ENCODE measurements around the gene COPS7A.

COPS7A gene

GRCh38 chr12:6752167-6752920 is 28.5 kb downstream of the COPS7A start:
- DNase-seq: peak in 1 of 2 donors; percentile 24

- peak; percentile 98 to 99 for DNase-seq
Observed at GRCh38 chr12:6752921-6753771, 29.3 kb downstream of the COPS7A start, which contains the start of gene MLF2. Gene MLF2 (minus strand): TSS chr12:6753141. CDS start chr12:6752334, 807 bp downstream.

GRCh38 chr12:6753772-6754356 is 30.0 kb downstream of the COPS7A start:
- DNase-seq: no peak

GRCh38 chr12:6754411-6754810 is 30.6 kb downstream of the COPS7A start:
- DNase-seq: no peak

- no peak for DNase-seq
Observed at GRCh38 chr12:6757028-6757690, 33.3 kb downstream of the COPS7A start.

GRCh38 chr12:6758506-6759095 is 34.8 kb downstream of the COPS7A start:
- no peak for DNase-seq

- DNase-seq: no peak
Observed at GRCh38 chr12:6759741-6760140, 35.9 kb downstream of the COPS7A start.

- no peak for DNase-seq
Observed at GRCh38 chr12:6763380-6763779, 39.5 kb downstream of the COPS7A start.

GRCh38 chr12:6764011-6764828 is 40.4 kb downstream of the COPS7A start:
- DNase-seq: peak; percentile 77 to 83

GRCh38 chr12:6765048-6765633 is 41.3 kb downstream of the COPS7A start:
- DNase-seq: no peak

GRCh38 chr12:6765634-6766581 is 42.1 kb downstream of the COPS7A start, which contains the start of gene PTMS:
Gene PTMS (plus strand): TSS chr12:6766363. CDS start chr12:6766706, 343 bp downstream.
- peak in 1 of 2 donors; percentile 41 for DNase-seq

- peak; percentile 45 to 62 for DNase-seq
Observed at GRCh38 chr12:6766651-6767349, 43.0 kb downstream of the COPS7A start.

- DNase-seq: no peak
Observed at GRCh38 chr12:6767353-6768319, 43.8 kb downstream of the COPS7A start.

GRCh38 chr12:6768437-6768914 is 44.6 kb downstream of the COPS7A start:
- no peak for DNase-seq

GRCh38 chr12:6768990-6769389 is 45.1 kb downstream of the COPS7A start:
- DNase-seq: no peak

GRCh38 chr12:6769666-6770065 is 45.8 kb downstream of the COPS7A start:
- no peak for DNase-seq

GRCh38 chr12:6770094-6770493 is 46.2 kb downstream of the COPS7A start:
- DNase-seq: no peak

- DNase-seq: no peak
Observed at GRCh38 chr12:6770600-6770999, 46.8 kb downstream of the COPS7A start.
